Eye (tissue), 1 donor: ENCODE results near the gene CCDC12.

Experiments
- DNase-seq: peaks from one replicate; pipeline ENCODE4 v3.0.0-alpha.2; 2015

CCDC12 gene

DNA sequence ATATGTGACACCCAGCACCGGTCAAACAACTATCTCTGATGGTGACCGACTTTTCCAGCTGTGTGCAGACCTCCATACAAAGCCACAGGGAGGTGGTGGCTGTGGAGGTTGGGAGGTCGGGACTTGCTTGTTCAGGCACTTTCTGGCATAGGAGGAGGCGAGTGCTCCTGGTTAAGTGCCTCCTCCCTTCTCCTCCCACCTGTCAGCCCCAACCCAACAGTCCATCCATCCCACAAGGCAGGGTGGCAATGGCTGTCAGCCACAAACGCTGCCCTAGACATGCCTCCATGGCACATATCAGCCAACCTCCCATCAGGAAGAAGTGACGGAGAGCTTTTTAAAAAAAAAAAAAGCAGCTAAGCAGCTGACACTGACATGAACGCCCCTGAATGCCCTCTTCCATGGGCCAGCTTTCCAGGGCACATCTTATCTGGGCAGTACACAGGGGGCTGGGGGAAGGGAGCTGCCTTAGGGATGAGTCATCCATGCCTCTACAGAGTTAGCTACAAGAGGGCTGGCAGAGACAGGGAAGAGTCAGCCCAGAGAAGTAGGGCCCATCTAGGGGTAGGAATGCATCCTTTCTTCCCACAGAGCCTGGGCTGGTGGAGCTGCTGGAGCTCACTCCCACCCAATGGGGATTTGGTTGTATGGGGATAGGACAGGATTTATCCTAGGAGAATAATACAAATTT lies 41.2 kb downstream of the CCDC12 start:
- DNase-seq = peak; percentile 70

GRCh38 chr3:46934498-46935167 lies 41.9 kb downstream of the CCDC12 start:
- no peak for DNase-seq

DNA sequence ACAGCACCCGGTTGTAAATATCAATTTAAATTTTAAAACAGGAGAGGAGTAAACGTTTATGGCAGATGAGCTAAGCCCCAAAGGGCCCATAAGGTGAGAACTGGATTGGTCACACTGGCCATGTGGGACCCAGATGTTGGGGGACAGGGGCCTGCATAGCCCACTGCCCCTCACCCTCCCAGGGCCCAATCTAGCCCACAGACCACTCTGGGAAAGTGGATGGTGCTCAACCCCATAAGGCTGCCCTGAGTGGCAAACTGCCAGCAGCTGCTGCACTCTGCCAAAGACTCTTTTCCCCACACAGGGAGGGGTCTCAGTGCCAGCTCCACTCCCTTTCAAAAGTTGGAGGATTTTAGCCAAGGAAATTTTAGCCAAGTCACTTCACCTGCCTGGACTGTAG lies 42.5 kb downstream of the CCDC12 start:
- no peak for DNase-seq

GRCh38 chr3:46933261-46933660 lies 43.3 kb downstream of the CCDC12 start:
- no peak for DNase-seq

DNA sequence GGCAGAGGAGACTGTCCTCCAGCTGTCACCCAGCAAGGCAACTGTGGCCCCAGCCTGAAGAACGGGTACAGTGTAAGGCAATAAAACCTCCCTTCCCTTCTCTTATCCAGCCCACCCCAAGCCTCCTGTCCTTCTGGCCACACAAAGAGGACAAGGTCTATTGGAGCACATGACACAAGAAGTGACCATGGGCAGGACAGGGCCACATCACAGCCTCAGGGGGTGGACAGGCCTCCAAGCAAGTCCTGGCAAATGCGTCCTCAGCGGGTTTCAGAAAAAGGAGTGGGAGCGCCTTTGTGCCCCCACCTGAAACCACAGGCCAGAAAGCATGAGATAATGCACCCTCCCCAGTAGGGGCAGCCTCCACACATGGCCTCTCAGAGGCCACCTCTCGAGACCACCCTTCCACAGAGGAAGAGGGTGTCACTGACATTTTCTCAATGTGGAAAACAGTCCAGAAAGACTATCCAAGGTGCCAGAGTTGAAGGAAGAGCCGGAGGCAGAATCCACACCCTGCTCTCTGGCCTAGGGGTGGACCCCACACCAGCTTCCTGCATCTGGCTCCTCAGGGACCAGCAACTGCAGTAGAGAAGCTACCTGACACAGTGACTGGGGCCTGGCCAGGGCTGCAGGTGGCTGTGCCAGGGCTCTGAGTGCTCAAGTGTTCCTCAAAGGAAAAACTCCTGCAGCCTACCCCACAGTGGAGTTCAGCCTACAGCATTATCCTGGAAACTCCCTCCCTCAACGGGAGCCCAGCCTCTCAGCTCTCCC lies 43.9 kb downstream of the CCDC12 start:
- DNase-seq = no peak

GRCh38 chr3:46931631-46932331 lies 44.8 kb downstream of the CCDC12 start:
- peak; percentile 37 for DNase-seq

DNA sequence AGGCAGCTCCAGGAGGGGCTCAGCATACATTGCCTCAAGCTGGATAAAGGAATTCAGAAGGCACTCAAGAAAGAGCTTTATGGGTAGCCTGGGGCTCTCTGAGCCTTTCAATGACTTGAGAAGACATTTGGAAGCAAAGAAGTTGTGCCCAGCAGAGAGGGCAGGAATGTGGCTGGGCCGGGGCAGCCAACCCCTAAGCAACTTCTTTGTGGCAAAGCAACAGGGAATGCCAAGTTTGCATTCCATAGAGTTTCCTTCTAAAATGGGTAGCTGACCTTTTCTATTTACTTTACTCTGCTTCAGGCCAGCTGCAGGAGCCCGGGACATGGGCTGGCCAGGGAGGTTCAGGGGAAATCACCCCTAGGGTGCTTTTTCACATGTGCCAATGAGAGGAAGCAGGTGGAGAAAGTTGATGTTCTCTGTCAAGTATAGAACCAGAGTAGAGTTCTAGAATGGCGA lies 45.6 kb downstream of the CCDC12 start:
- DNase-seq = no peak

- DNase-seq = no peak
Observed at GRCh38 chr3:46930166-46930944, 46.2 kb downstream of the CCDC12 start.

DNA sequence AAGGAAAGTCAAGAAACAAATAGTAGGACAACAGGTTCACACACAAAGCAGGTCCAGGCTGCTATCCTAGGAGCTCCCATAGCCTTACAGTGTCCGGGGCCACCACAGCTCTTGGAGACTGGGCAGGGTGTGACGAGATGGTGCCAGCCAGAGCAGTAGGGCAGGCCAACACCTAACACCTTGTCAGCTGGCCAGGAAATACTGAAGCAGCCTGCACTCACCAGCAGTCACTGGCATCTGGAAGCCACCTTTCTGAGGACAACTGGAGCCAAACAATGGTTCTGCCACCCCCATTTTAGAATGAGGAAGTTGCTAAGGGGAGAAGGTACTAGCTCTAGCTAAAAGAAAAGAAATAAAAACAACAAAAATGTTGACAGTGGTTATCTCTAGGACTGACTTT lies 47.2 kb downstream of the CCDC12 start:
- no peak for DNase-seq

GRCh38 chr3:46928282-46928681 lies 48.3 kb downstream of the CCDC12 start:
- no peak for DNase-seq

GRCh38 chr3:46927718-46928073 lies 48.8 kb downstream of the CCDC12 start:
- DNase-seq = no peak

GRCh38 chr3:46926871-46927717 lies 49.5 kb downstream of the CCDC12 start:
- DNase-seq = no peak

GRCh38 chr3:46926447-46926846 lies 50.1 kb downstream of the CCDC12 start:
- no peak for DNase-seq

DNA sequence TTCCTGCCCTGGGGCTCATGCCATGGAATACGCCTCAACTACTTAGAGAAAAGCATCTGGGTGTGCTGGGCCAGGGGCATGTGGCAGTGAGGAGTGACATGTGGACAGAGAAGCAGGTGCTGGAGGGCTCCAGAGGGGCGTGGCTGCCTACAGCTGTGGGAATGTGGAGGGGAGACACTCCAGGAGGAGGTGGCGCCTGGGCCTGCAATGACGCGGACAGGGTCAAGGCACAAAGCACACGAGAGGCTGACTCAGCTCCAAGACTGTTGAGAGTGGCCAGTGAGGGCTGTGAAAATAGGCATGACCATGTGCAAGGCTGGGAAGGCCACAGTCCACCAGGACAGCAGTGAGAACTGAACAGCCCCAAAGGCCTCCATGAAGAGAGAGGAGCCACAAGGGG lies 50.5 kb downstream of the CCDC12 start:
- DNase-seq = no peak

GRCh38 chr3:46925585-46925934 lies 51.0 kb downstream of the CCDC12 start:
- no peak for DNase-seq

DNA sequence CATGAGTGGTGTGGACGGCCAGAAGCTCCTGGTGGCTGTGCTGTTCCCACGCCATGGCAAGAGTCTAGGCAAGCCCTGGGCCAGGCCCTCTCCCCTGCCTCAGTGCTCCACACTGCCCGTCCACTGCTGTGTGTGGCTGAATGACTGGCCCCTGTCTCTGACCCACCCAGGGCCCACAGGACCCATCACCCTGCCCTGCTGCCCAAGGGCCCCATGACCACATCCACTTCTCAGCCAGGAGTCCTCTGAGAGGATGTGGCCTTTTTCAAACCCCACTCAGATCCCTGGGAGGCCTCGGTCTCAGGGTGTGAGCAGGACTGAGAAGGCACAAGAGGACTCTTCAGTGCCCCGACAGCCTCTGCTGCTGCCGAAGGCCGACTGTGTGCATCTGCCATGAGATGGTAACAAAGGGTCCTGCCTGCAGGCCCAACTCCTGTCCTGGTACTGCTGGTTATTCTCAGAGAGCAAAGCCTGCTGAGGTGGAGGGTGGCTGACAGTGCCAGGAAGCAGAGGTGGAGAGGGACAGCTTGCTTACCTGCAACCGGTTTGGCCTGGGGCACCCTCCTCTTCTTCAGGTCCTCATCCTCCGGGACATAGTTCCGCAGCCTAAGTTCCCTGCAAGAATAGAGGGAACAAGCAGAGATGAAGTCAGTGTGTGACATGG lies 51.5 kb downstream of the CCDC12 start:
- DNase-seq = no peak

DNA sequence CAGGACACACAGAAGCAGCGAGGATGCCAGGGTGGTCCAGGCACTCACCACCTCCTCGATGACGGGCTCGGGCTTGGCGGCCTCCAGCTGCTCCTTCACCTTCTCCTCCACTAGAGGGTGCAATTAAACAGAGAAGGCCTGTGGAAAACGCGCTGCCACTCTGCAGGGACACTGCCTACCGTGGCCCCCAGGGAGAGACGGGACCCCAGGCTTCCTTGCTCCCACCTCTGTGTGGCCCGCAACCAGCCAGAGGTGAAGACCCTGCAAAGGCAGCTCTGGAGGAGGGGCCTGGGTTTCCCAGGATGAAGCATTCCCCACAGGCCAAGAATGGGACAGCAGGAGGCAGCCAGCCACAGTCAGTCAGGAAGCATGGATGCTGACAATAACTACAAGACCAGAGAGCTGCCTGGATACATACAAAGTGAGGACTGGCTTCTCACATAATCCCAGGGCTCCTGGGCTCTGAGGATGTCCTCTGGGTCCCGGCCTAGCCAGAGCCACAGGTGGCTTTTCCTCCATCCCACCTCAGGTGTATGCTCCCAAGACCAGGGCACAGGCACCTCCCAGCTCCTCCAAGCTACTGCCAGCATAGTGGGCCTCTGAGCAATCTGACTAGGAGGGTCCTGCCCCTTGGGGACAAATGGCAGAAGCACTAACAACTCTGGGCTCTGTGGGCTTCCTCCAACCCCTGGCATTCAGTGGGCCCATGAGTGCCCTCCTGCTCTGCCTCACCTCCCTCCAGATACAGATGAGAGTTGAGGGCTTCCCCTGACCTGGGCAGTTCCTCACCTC lies 52.8 kb downstream of the CCDC12 start:
- DNase-seq = peak; percentile 58

- no peak for DNase-seq
Observed at GRCh38 chr3:46922871-46923558, 53.5 kb downstream of the CCDC12 start.

GRCh38 chr3:46922426-46922825 lies 54.1 kb downstream of the CCDC12 start:
- no peak for DNase-seq

- no peak for DNase-seq
Observed at GRCh38 chr3:46921871-46922271, 54.7 kb downstream of the CCDC12 start.
